Measurements from ENCODE around the gene CHCHD4.

DNA sequence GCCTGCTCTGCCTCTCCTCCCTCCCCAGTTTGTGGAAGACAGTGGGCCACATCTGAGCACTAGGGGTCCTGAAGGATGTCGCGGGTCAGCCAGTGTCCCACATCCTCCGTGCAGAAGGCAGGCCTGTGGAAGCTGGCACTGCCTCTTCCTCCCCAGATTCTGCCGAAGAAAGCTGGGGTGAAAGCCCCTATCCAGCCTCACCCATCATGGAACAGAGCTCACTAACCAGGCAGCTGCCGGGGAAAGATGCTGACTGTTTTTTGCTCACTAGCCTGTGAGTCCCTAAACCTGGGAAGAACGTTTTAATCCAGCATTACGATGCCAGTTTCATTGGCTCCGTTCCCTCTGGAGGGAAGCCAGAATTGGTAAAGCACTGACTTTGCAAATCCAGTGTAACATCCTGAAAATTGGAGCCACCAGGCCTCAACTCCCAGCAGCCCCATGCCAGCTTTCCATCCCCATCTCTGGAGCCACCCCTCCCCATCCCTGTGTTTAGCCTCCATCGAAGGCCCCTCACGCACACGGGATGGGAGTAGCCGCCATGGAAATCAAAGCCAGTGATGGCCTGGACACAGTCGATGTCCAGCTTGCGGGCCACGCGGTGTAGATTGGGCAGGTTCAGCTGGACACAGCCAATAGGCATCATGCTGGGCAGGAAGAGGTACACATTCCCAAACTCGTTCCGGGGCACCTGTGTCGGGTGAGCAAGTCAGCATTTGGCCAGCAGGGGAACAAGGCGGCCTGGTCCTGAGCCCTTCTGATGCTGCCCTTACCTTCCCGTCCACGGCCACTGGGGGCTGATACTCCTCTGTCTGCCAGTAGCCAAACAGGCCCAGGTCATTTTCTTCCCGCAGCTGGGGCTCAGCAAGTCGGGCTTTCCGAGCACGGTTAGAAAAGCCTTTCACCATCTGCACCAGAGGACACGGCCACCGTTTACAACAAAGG lies 23.6 kb upstream of the CHCHD4 start:
- TF ChIP-seq POLR2AphosphoS5 (IDR thresholded peaks at IDR 0.05; ENCODE audit: borderline replicate concordance, low read depth, low read length) (no peak), EZH2 (IDR thresholded peaks at IDR 0.05) (no peak), FOXP2 (optimal IDR thresholded peaks at IDR 0.05; ENCODE audit: control extremely low read depth, extremely low read length, insufficient read depth) (no peak)
